ENCODE results near the gene MKRN2. TPM values are rescaled to one million over a fixed set of nuclear protein-coding genes. Genes with fewer than 3 reads are reported as not detected.

MKRN2 gene
- total and polyA plus RNA-seq, 2 of the 4 experiments (the other 2 are of a cell fraction): 44.4 to 65.6 TPM

DNA sequence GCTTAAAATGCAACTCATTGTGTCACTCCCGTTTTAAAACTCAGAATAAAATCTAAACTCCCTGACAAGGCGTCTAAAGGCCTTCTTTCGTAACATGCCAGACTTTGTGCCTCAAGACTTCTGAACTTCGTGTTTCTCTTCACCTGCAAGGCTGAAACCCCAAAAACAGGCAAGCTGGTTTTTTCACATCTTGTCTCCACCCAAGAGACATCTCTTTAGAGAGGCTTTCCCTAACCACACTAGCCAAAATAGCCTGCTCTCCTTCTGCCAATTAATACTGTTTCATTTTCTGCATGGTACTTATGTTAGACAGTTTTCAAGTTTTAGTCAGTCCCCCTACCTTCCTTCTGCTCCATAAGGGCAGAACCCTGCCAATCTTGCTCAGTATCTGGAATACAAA, 65.4 kb downstream of the MKRN2 start:
- no peak for ATAC-seq (ENCODE audit: low read depth)
- ChIA-PET CTCF (interaction anchor here (0.6 kb wide), 1 partner anchor 36 kb away, joined by 3 read pairs; no protein-coding TSS in a partner anchor), POLR2A (ENCODE audit: unreplicated experiment) (no interaction called here)
- H2AK5ac ChIP-seq (ENCODE audit: low read depth, low read length): no peak overlapping the region
- H3K27ac ChIP-seq (ENCODE audit: insufficient read depth, low read length): no peak overlapping the region
- no peaks in the 10 kb centered on the region for H3K9me3 ChIP-seq (ENCODE audit: control insufficient read depth, insufficient read depth, low read length)
- H2BK20ac ChIP-seq (ENCODE audit: low read depth, low read length): no peak overlapping the region
- no peak overlapping the region; the same call in 1 of the 2 replicates for H3K14ac ChIP-seq (replicated peaks; ENCODE audit: low read depth, low read length)
- no peak overlapping the region for H3K18ac ChIP-seq (ENCODE audit: low read depth, low read length)
- H3K23ac ChIP-seq (ENCODE audit: low read depth, low read length): peak overlapping the region; percentile 4
- WGBS, 2 experiments (ENCODE audit: extremely low coverage in 2 of 2, insufficient read length in 1 of 2): 83% methylated on average over 4 of the region's 4 CpGs; no CpG with 5 or more reads in 1 of the 2 experiments
- in situ Hi-C loops (cut with MboI; ENCODE audit: low sequenced_read_pairs) (no loop called here), dilution Hi-C loops (cut with HindIII; ENCODE audit: low sequenced_read_pairs, unreplicated experiment) (no loop called here), intact Hi-C loops (cut with micrococcal nuclease) (no loop called here)
- H3K4me2 ChIP-seq (ENCODE audit: low read depth, low read length): no peak overlapping the region; the same call in 1 of the 2 replicates
- H3K9ac ChIP-seq (ENCODE audit: low read depth, low read length): no peak overlapping the region
- no peak overlapping the region for H2AFZ ChIP-seq (replicated peaks; ENCODE audit: low read length, poor library complexity)
- H2BK120ac ChIP-seq (ENCODE audit: low read depth, low read length): no peak overlapping the region
- no peaks in the 10 kb centered on the region for H3K27me3 ChIP-seq (ENCODE audit: control insufficient read depth, insufficient read depth, low read length)
- H4K20me1 ChIP-seq (ENCODE audit: insufficient read depth, low read length): peaks cover 79% of the 10 kb centered on the region
- no peak overlapping the region for H4K8ac ChIP-seq (ENCODE audit: low read depth in 2 of 2, low read length in 2 of 2)
- H3K4me3 ChIP-seq (ENCODE audit: insufficient read depth, low read depth, low read length): no peak overlapping the region
- H2AK9ac ChIP-seq (replicated peaks; ENCODE audit: low read depth, low read length, poor library complexity): no peak overlapping the region
- no peak overlapping the region for H3K4ac ChIP-seq (ENCODE audit: low read depth, low read length)
- TF ChIP-seq BHLHE40 (IDR thresholded peaks at IDR 0.05; ENCODE audit: low read depth, low read length) (no peak), MAZ (IDR thresholded peaks at IDR 0.05; ENCODE audit: borderline replicate concordance, low read depth, low read length) (no peak), RFX5 (IDR thresholded peaks at IDR 0.05; ENCODE audit: low read depth, low read length) (no peak)
- H3K36me3 ChIP-seq (ENCODE audit: control insufficient read depth, insufficient read depth, low read length): peaks cover 5% of the 10 kb centered on the region
- DNase-seq: no peak
- no TSS peak for BruUV-seq (replicated peaks)
- peaks cover 12 to 68% of the 10 kb centered on the region in 2 experiments for H3K79me1 ChIP-seq (ENCODE audit: low read depth in 1 of 2, low read length in 2 of 2)
- H2BK5ac ChIP-seq (ENCODE audit: low read depth, low read length, poor library complexity, severe bottlenecking): no peak overlapping the region
- no peak overlapping the region for H4K91ac ChIP-seq (ENCODE audit: insufficient read depth, low read depth, low read length)
- H4K5ac ChIP-seq (ENCODE audit: low read depth, low read length): no peak overlapping the region
- peaks cover 12% of the 10 kb centered on the region for H3K4me1 ChIP-seq (ENCODE audit: control insufficient read depth, insufficient read depth, low read length)
- no peak overlapping the region for H2BK15ac ChIP-seq (ENCODE audit: low read depth, low read length)
- no peak overlapping the region for H3K56ac ChIP-seq (ENCODE audit: extremely low read depth, insufficient read depth, low read length)
- H3K9me1 ChIP-seq (ENCODE audit: insufficient read depth, low read length): peaks cover 13% of the 10 kb centered on the region

All from IMR-90 (cell line).